ENCODE measurements around the gene TRRAP.

Gene TRRAP

GRCh38 chr7:99033765-99034164, 155.4 kb downstream of the TRRAP start:
- Histone ChIP-seq H3K4me1 (ENCODE audit: control insufficient read depth, insufficient read depth, low read length) (no peaks in the 10 kb centered on the region), H3K4me3 (ENCODE audit: low read depth, low read length) (no peak overlapping the region), H3K27ac (ENCODE audit: low read depth, low read length) (no peak overlapping the region), H3K9ac (ENCODE audit: low read depth, low read length) (no peak overlapping the region), H3K27me3 (ENCODE audit: control insufficient read depth, insufficient read depth, low read length) (no peaks in the 10 kb centered on the region), H3K36me3 (ENCODE audit: control insufficient read depth, insufficient read depth, low read length) (peaks cover 99% of the 10 kb centered on the region), H3K9me3 (ENCODE audit: control insufficient read depth, insufficient read depth, low read length) (no peaks in the 10 kb centered on the region)

- Histone ChIP-seq H3K9me3 (ENCODE audit: control insufficient read depth, insufficient read depth, low read length) (no peaks in the 10 kb centered on the region), H3K36me3 (ENCODE audit: control insufficient read depth, insufficient read depth, low read length) (peaks cover 94% of the 10 kb centered on the region), H3K27me3 (ENCODE audit: control insufficient read depth, insufficient read depth, low read length) (no peaks in the 10 kb centered on the region), H3K9ac (ENCODE audit: low read depth, low read length) (no peak overlapping the region), H3K4me1 (ENCODE audit: control insufficient read depth, insufficient read depth, low read length) (no peaks in the 10 kb centered on the region), H3K4me3 (ENCODE audit: low read depth, low read length) (no peak overlapping the region), H3K27ac (ENCODE audit: low read depth, low read length) (no peak overlapping the region)
Observed at GRCh38 chr7:99034932-99035722, 156.8 kb downstream of the TRRAP start.

GRCh38 chr7:99035723-99036545, 157.6 kb downstream of the TRRAP start:
- Histone ChIP-seq H3K4me3 (ENCODE audit: low read depth, low read length) (no peak overlapping the region), H3K36me3 (ENCODE audit: control insufficient read depth, insufficient read depth, low read length) (peaks cover 92% of the 10 kb centered on the region), H3K27ac (ENCODE audit: low read depth, low read length) (no peak overlapping the region), H3K9ac (ENCODE audit: low read depth, low read length) (no peak overlapping the region), H3K27me3 (ENCODE audit: control insufficient read depth, insufficient read depth, low read length) (no peaks in the 10 kb centered on the region), H3K9me3 (ENCODE audit: control insufficient read depth, insufficient read depth, low read length) (no peaks in the 10 kb centered on the region), H3K4me1 (ENCODE audit: control insufficient read depth, insufficient read depth, low read length) (no peaks in the 10 kb centered on the region)

GRCh38 chr7:99036546-99037111, 158.3 kb downstream of the TRRAP start:
- peaks cover 89% of the 10 kb centered on the region for H3K36me3 ChIP-seq (ENCODE audit: control insufficient read depth, insufficient read depth, low read length)
- H3K4me3 ChIP-seq (ENCODE audit: low read depth, low read length): no peak overlapping the region
- no peaks in the 10 kb centered on the region for H3K4me1 ChIP-seq (ENCODE audit: control insufficient read depth, insufficient read depth, low read length)

GRCh38 chr7:99037327-99037940, 159.1 kb downstream of the TRRAP start:
- no peaks in the 10 kb centered on the region for H3K9me3 ChIP-seq (ENCODE audit: control insufficient read depth, insufficient read depth, low read length)
- H3K4me1 ChIP-seq (ENCODE audit: control insufficient read depth, insufficient read depth, low read length): no peaks in the 10 kb centered on the region
- H3K27me3 ChIP-seq (ENCODE audit: control insufficient read depth, insufficient read depth, low read length): no peaks in the 10 kb centered on the region
- no peak overlapping the region for H3K27ac ChIP-seq (ENCODE audit: low read depth, low read length)
- H3K4me3 ChIP-seq (ENCODE audit: low read depth, low read length): no peak overlapping the region
- peaks cover 87% of the 10 kb centered on the region for H3K36me3 ChIP-seq (ENCODE audit: control insufficient read depth, insufficient read depth, low read length)
- no peak overlapping the region for H3K9ac ChIP-seq (ENCODE audit: low read depth, low read length)

More at GRCh38 chr7:99036546-99037111, 158.3 kb downstream of the TRRAP start:
- Histone ChIP-seq H3K27ac (ENCODE audit: low read depth, low read length) (no peak overlapping the region), H3K27me3 (ENCODE audit: control insufficient read depth, insufficient read depth, low read length) (no peaks in the 10 kb centered on the region), H3K9ac (ENCODE audit: low read depth, low read length) (no peak overlapping the region), H3K9me3 (ENCODE audit: control insufficient read depth, insufficient read depth, low read length) (no peaks in the 10 kb centered on the region)

- H3K9me3 ChIP-seq (ENCODE audit: control insufficient read depth, insufficient read depth, low read length): no peaks in the 10 kb centered on the region
- no peak overlapping the region for H3K27ac ChIP-seq (ENCODE audit: low read depth, low read length)
- peaks cover 87% of the 10 kb centered on the region for H3K36me3 ChIP-seq (ENCODE audit: control insufficient read depth, insufficient read depth, low read length)
Observed at GRCh38 chr7:99038086-99038855, 159.9 kb downstream of the TRRAP start.

GRCh38 chr7:99039384-99039891, 161.1 kb downstream of the TRRAP start:
- H3K9me3 ChIP-seq (ENCODE audit: control insufficient read depth, insufficient read depth, low read length): no peaks in the 10 kb centered on the region
- H3K27ac ChIP-seq (ENCODE audit: low read depth, low read length): no peak overlapping the region
- H3K9ac ChIP-seq (ENCODE audit: low read depth, low read length): no peak overlapping the region
- H3K27me3 ChIP-seq (ENCODE audit: control insufficient read depth, insufficient read depth, low read length): no peaks in the 10 kb centered on the region
- H3K36me3 ChIP-seq (ENCODE audit: control insufficient read depth, insufficient read depth, low read length): peaks cover 86% of the 10 kb centered on the region
- no peak overlapping the region for H3K4me3 ChIP-seq (ENCODE audit: low read depth, low read length)
- no peaks in the 10 kb centered on the region for H3K4me1 ChIP-seq (ENCODE audit: control insufficient read depth, insufficient read depth, low read length)

More at GRCh38 chr7:99038086-99038855, 159.9 kb downstream of the TRRAP start:
- Histone ChIP-seq H3K4me3 (ENCODE audit: low read depth, low read length) (no peak overlapping the region), H3K4me1 (ENCODE audit: control insufficient read depth, insufficient read depth, low read length) (no peaks in the 10 kb centered on the region), H3K27me3 (ENCODE audit: control insufficient read depth, insufficient read depth, low read length) (no peaks in the 10 kb centered on the region), H3K9ac (ENCODE audit: low read depth, low read length) (no peak overlapping the region)

GRCh38 chr7:99040104-99040958, 162.0 kb downstream of the TRRAP start:
- Histone ChIP-seq H3K27me3 (ENCODE audit: control insufficient read depth, insufficient read depth, low read length) (no peaks in the 10 kb centered on the region), H3K9ac (ENCODE audit: low read depth, low read length) (no peak overlapping the region), H3K27ac (ENCODE audit: low read depth, low read length) (peak overlapping the region; percentile 62), H3K4me3 (ENCODE audit: low read depth, low read length) (no peak overlapping the region), H3K36me3 (ENCODE audit: control insufficient read depth, insufficient read depth, low read length) (peaks cover 84% of the 10 kb centered on the region), H3K9me3 (ENCODE audit: control insufficient read depth, insufficient read depth, low read length) (no peaks in the 10 kb centered on the region), H3K4me1 (ENCODE audit: control insufficient read depth, insufficient read depth, low read length) (no peaks in the 10 kb centered on the region)

GRCh38 chr7:99041526-99041925, 163.2 kb downstream of the TRRAP start:
- H3K36me3 ChIP-seq (ENCODE audit: control insufficient read depth, insufficient read depth, low read length): peaks cover 82% of the 10 kb centered on the region

More at GRCh38 chr7:99041526-99041925, 163.2 kb downstream of the TRRAP start:
- Histone ChIP-seq H3K27ac (ENCODE audit: low read depth, low read length) (no peak overlapping the region), H3K4me3 (ENCODE audit: low read depth, low read length) (no peak overlapping the region), H3K4me1 (ENCODE audit: control insufficient read depth, insufficient read depth, low read length) (no peaks in the 10 kb centered on the region), H3K9me3 (ENCODE audit: control insufficient read depth, insufficient read depth, low read length) (no peaks in the 10 kb centered on the region), H3K9ac (ENCODE audit: low read depth, low read length) (no peak overlapping the region), H3K27me3 (ENCODE audit: control insufficient read depth, insufficient read depth, low read length) (no peaks in the 10 kb centered on the region)
